SK-N-SH treated with all-trans-retinoic acid at 6 μM for 48 hours (cell line): ENCODE measurements around the gene WDR91.

Source experiments
- ATAC-seq: fragments of 200-7000 bp; cut with Tn5 transposase; 3 replicates; pipeline ENCODE4 v1.9.1; 2020; ENCODE audit warnings: mild to moderate bottlenecking, moderate library complexity
- ARNTL ChIP-seq: fragments of 450-650 bp; formaldehyde crosslinking; IDR thresholded peaks from 2 replicates; pipeline ENCODE4 v1.5.0; 2020; ENCODE audit warnings: low read depth, mild to moderate bottlenecking, moderate library complexity, borderline replicate concordance
- BACH2 ChIP-seq: fragments of 250-450 bp; sonication (Bioruptor Pico); IDR thresholded peaks from 2 replicates; pipeline ENCODE4 v1.9.0; 2021; ENCODE audit warnings: mild to moderate bottlenecking, borderline replicate concordance
- CSRNP3 ChIP-seq: fragments of 250-450 bp; sonication (Bioruptor Pico); IDR thresholded peaks from 2 replicates; pipeline ENCODE4 v1.5.1; 2021; ENCODE audit warnings: mild to moderate bottlenecking, moderate library complexity
- ESRRG ChIP-seq: fragments of 250-450 bp; sonication (Bioruptor Pico); IDR thresholded peaks from 2 replicates; pipeline ENCODE4 v1.6.1; 2021; ENCODE audit warnings: mild to moderate bottlenecking
- GLIS3 ChIP-seq: fragments of 250-450 bp; sonication (Bioruptor Pico); IDR thresholded peaks from 2 replicates; pipeline ENCODE4 v1.5.0; 2020; ENCODE audit warnings: mild to moderate bottlenecking, moderate library complexity
- ISL1 ChIP-seq: fragments of 250-450 bp; sonication (Bioruptor Pico); IDR thresholded peaks from 2 replicates; pipeline ENCODE4 v2.1.2; 2022; ENCODE audit warnings: mild to moderate bottlenecking, moderate library complexity
- OSR1 ChIP-seq: fragments of 250-450 bp; sonication (Bioruptor Pico); IDR thresholded peaks from 2 replicates; pipeline ENCODE4 v1.8.0; 2022; ENCODE audit warnings: moderate library complexity, mild to moderate bottlenecking, inconsistent platforms
- PATZ1 ChIP-seq: fragments of 250-450 bp; sonication (Bioruptor Pico); IDR thresholded peaks from 2 replicates; pipeline ENCODE4 v1.8.0; 2020; ENCODE audit warnings: mild to moderate bottlenecking, moderate library complexity, borderline replicate concordance
- POU6F1 ChIP-seq: fragments of 250-450 bp; sonication (Bioruptor Pico); IDR thresholded peaks from 2 replicates; pipeline ENCODE4 v1.8.0; 2021; ENCODE audit warnings: low read depth, mild to moderate bottlenecking, moderate library complexity, borderline replicate concordance
- PPARA ChIP-seq: fragments of 250-450 bp; sonication (Bioruptor Pico); IDR thresholded peaks from 2 replicates; pipeline ENCODE4 v1.5.0; 2020; ENCODE audit warnings: mild to moderate bottlenecking, borderline replicate concordance
- RARB ChIP-seq: fragments of 250-450 bp; sonication (Bioruptor Pico); IDR thresholded peaks from 2 replicates; pipeline ENCODE4 v1.8.0; 2021; ENCODE audit warnings: mild to moderate bottlenecking, moderate library complexity
- SNAI2 ChIP-seq: fragments of 250-450 bp; sonication (Bioruptor Pico); IDR thresholded peaks from 2 replicates; pipeline ENCODE4 v1.5.0; 2020; ENCODE audit warnings: mild to moderate bottlenecking, moderate library complexity
- TCF4 ChIP-seq: fragments of 250-450 bp; sonication (Bioruptor Pico); IDR thresholded peaks from 2 replicates; pipeline ENCODE4 v1.8.0; 2021; ENCODE audit warnings: mild to moderate bottlenecking, moderate library complexity, borderline replicate concordance
- ZFP3 ChIP-seq: fragments of 250-450 bp; sonication (Bioruptor Pico); IDR thresholded peaks from 2 replicates; pipeline ENCODE4 v1.5.0; 2020; ENCODE audit warnings: mild to moderate bottlenecking, moderate library complexity
- ZFP30 ChIP-seq: fragments of 450-650 bp; formaldehyde crosslinking; IDR thresholded peaks from 2 replicates; pipeline ENCODE4 v1.5.0; 2022; ENCODE audit warnings: mild to moderate bottlenecking, moderate library complexity
- ZNF70 ChIP-seq: fragments of 450-650 bp; formaldehyde crosslinking; IDR thresholded peaks from 2 replicates; pipeline ENCODE4 v1.5.0; 2020; ENCODE audit warnings: mild to moderate bottlenecking, moderate library complexity
- ZNF8 ChIP-seq: fragments of 450-650 bp; formaldehyde crosslinking; IDR thresholded peaks from 2 replicates; pipeline ENCODE4 v1.5.0; 2020; ENCODE audit warnings: mild to moderate bottlenecking, moderate library complexity

WDR91 gene

GRCh38 chr7:135181929-135182678 lies 29.2 kb downstream of the WDR91 start (continued):
- TF ChIP-seq POU6F1 (CRISPR knock-in tag) = no peak

- no peak for ATAC-seq
- TF ChIP-seq ZFP3 (CRISPR knock-in tag) (no peak), ESRRG (CRISPR knock-in tag) (no peak), CSRNP3 (CRISPR knock-in tag) (no peak), ZFP30 (CRISPR knock-in tag) (no peak), SNAI2 (no peak), ARNTL (CRISPR knock-in tag) (no peak), TCF4 (no peak), POU6F1 (CRISPR knock-in tag) (no peak), BACH2 (no peak), ZNF70 (no peak), OSR1 (CRISPR knock-in tag) (no peak)
These were observed 29.9 kb downstream of the WDR91 start for GRCh38 chr7:135181261-135181928.

- no peak for ATAC-seq
- TF ChIP-seq PATZ1 (CRISPR knock-in tag) (no peak), OSR1 (CRISPR knock-in tag) (no peak), POU6F1 (CRISPR knock-in tag) (no peak), ZNF70 (no peak), GLIS3 (CRISPR knock-in tag) (no peak), BACH2 (no peak), ESRRG (CRISPR knock-in tag) (no peak), ARNTL (CRISPR knock-in tag) (no peak), ZNF8 (CRISPR knock-in tag) (no peak), SNAI2 (no peak), PPARA (CRISPR knock-in tag) (no peak)
These were observed 31.2 kb downstream of the WDR91 start for GRCh38 chr7:135180122-135180521.

- ATAC-seq = no peak
These were observed 31.9 kb downstream of the WDR91 start for GRCh38 chr7:135179321-135179925.

More at GRCh38 chr7:135179321-135179925, 31.9 kb downstream of the WDR91 start:
- TF ChIP-seq SNAI2 (no peak), OSR1 (CRISPR knock-in tag) (no peak), POU6F1 (CRISPR knock-in tag) (no peak), ZNF70 (no peak), RARB (CRISPR knock-in tag) (no peak), ISL1 (CRISPR knock-in tag) (no peak), ZFP3 (CRISPR knock-in tag) (no peak), CSRNP3 (CRISPR knock-in tag) (no peak)
